WTC11 (cell line): Measurements from ENCODE around the gene SDR42E2. TPM values are rescaled to one million over a fixed set of nuclear protein-coding genes. Genes with fewer than 3 reads are reported as not detected.

Source experiments
- ATAC-seq: fragments of 200-7000 bp; cut with Tn5 transposase; 2 replicates; pipeline ENCODE4 v1.10.0; 2021; ENCODE audit warnings: mild to moderate bottlenecking, moderate library complexity
- CTCF ChIA-PET: fragments of 300-600 bp; sonication (Branson Sonifier 250); formaldehyde crosslinking; loops from one replicate; lab custom pipeline; 2021; ENCODE audit warnings: antibody characterized with exemption; lab: Charles Lee
- POLR2A ChIA-PET: fragments of 350-600 bp; sonication (Branson Sonifier 250); formaldehyde crosslinking; loops from one replicate; lab custom pipeline; 2021; ENCODE audit warnings: antibody characterized with exemption; lab: Charles Lee
- DNase-seq: peaks from one replicate; pipeline ENCODE4 v3.0.0; 2021; ENCODE audit warnings: low spot score
- H3K27ac Mint-ChIP-seq: 2 replicates; pipeline ENCODE4 v1.8.0; 2021; ENCODE audit warnings: mixed read lengths
- H3K27me3 Mint-ChIP-seq: 2 replicates; pipeline ENCODE4 v1.8.0; 2021; ENCODE audit warnings: low read depth, mild to moderate bottlenecking, moderate library complexity, mixed read lengths
- H3K36me3 Mint-ChIP-seq: 2 replicates; pipeline ENCODE4 v1.8.0; 2021; ENCODE audit warnings: mixed read lengths
- H3K4me1 Mint-ChIP-seq: 2 replicates; pipeline ENCODE4 v1.8.0; 2022; ENCODE audit warnings: mixed read lengths
- H3K4me3 Mint-ChIP-seq: 2 replicates; pipeline ENCODE4 v1.8.0; 2021; ENCODE audit warnings: mild to moderate bottlenecking, moderate library complexity, mixed read lengths
- H3K9me3 Mint-ChIP-seq: 2 replicates; pipeline ENCODE4 v1.8.0; 2021; ENCODE audit warnings: mixed read lengths
- ATF1 ChIP-seq: sonication (generic); formaldehyde crosslinking; IDR thresholded peaks from 2 replicates; pipeline ENCODE4 v1.8.1; 2023; ENCODE audit warnings: mild to moderate bottlenecking, moderate library complexity, missing genetic modification reagents
- ATF2 ChIP-seq: sonication (generic); formaldehyde crosslinking; IDR thresholded peaks from 2 replicates; pipeline ENCODE4 v1.8.1; 2022; ENCODE audit warnings: low read depth, missing genetic modification reagents, borderline replicate concordance
- IRF2 ChIP-seq: sonication (generic); formaldehyde crosslinking; IDR thresholded peaks from 2 replicates; pipeline ENCODE4 v1.8.0; 2022; ENCODE audit warnings: low read depth, missing genetic modification reagents, borderline replicate concordance
- JAZF1 ChIP-seq: fragments of 250-450 bp; sonication (Bioruptor Pico); IDR thresholded peaks from 2 replicates; pipeline ENCODE4 v1.9.0; 2021; ENCODE audit warnings: moderate library complexity, mild to moderate bottlenecking, inconsistent platforms
- MXD4 ChIP-seq: fragments of 250-450 bp; sonication (Bioruptor Pico); IDR thresholded peaks from 2 replicates; pipeline ENCODE4 v1.8.0; 2021; ENCODE audit warnings: mild to moderate bottlenecking, moderate library complexity, borderline replicate concordance
- NFE2L1 ChIP-seq: sonication (generic); formaldehyde crosslinking; IDR thresholded peaks from 2 replicates; pipeline ENCODE4 v1.8.1; 2023; ENCODE audit warnings: missing genetic modification reagents
- ZNF263 ChIP-seq: sonication (generic); formaldehyde crosslinking; IDR thresholded peaks from 2 replicates; pipeline ENCODE4 v1.8.1; 2022; ENCODE audit warnings: low read depth, mild to moderate bottlenecking, moderate library complexity, missing genetic modification reagents
- ZNF416 ChIP-seq: fragments of 250-450 bp; sonication (Bioruptor Pico); IDR thresholded peaks from 2 replicates; pipeline ENCODE4 v1.9.0; 2021; ENCODE audit warnings: mild to moderate bottlenecking, inconsistent platforms
- ZNF425 ChIP-seq: fragments of 250-450 bp; sonication (Bioruptor Pico); conservative IDR thresholded peaks from 2 replicates; pipeline ENCODE4 v1.9.0; 2021; ENCODE audit warnings: mild to moderate bottlenecking
- total RNA-seq: library from RNA; stranded (reverse); gene quantifications from 3 replicates; pipeline ENCODE4 v1.2.3, GENCODE V29; 2021
- TF ChIP-seq, protein P1 (sequence below): sonication (generic); formaldehyde crosslinking; conservative IDR thresholded peaks from 2 replicates; pipeline ENCODE4 v1.8.1; 2022; ENCODE audit warnings: mild to moderate bottlenecking, missing genetic modification reagents
- TF ChIP-seq, protein P2 (sequence below): sonication (generic); formaldehyde crosslinking; IDR thresholded peaks from 2 replicates; pipeline ENCODE4 v1.8.1; 2022; ENCODE audit warnings: mild to moderate bottlenecking, moderate library complexity, missing genetic modification reagents
- TF ChIP-seq, protein P3 (sequence below): sonication (generic); formaldehyde crosslinking; IDR thresholded peaks from 2 replicates; pipeline ENCODE4 v1.8.0; 2022; ENCODE audit warnings: mild to moderate bottlenecking, missing genetic modification reagents
- TF ChIP-seq, protein P4 (sequence below): sonication (generic); formaldehyde crosslinking; IDR thresholded peaks from 2 replicates; pipeline ENCODE4 v1.8.0; 2023; ENCODE audit warnings: missing genetic modification reagents
- TF ChIP-seq, protein P5 (sequence below): sonication (generic); formaldehyde crosslinking; IDR thresholded peaks from 2 replicates; pipeline ENCODE4 v1.8.0; 2022; ENCODE audit warnings: mild to moderate bottlenecking, missing genetic modification reagents
- TF ChIP-seq, protein P6 (sequence below): sonication (generic); formaldehyde crosslinking; IDR thresholded peaks from 2 replicates; pipeline ENCODE4 v1.8.1; 2023; ENCODE audit warnings: mild to moderate bottlenecking, missing genetic modification reagents, borderline replicate concordance
- TF ChIP-seq, protein P7 (sequence below): sonication (generic); formaldehyde crosslinking; IDR thresholded peaks from 2 replicates; pipeline ENCODE4 v1.8.0; 2023; ENCODE audit warnings: missing genetic modification reagents, mild to moderate bottlenecking, borderline replicate concordance

Gene SDR42E2
- total RNA-seq, 1 experiment from 2014 or later, result 0.13 TPM

- TF ChIP-seq ZNF425 (CRISPR knock-in tag) (no peak), JAZF1 (CRISPR knock-in tag) (no peak), NFE2L1 (CRISPR knock-in tag) (no peak), ZNF416 (CRISPR knock-in tag) (no peak), ATF2 (CRISPR knock-in tag) (no peak)
- TF ChIP-seq, protein P1, sequence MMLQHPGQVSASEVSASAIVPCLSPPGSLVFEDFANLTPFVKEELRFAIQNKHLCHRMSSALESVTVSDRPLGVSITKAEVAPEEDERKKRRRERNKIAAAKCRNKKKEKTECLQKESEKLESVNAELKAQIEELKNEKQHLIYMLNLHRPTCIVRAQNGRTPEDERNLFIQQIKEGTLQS (CRISPR knock-in tag), result no peak
- TF ChIP-seq, protein P2, sequence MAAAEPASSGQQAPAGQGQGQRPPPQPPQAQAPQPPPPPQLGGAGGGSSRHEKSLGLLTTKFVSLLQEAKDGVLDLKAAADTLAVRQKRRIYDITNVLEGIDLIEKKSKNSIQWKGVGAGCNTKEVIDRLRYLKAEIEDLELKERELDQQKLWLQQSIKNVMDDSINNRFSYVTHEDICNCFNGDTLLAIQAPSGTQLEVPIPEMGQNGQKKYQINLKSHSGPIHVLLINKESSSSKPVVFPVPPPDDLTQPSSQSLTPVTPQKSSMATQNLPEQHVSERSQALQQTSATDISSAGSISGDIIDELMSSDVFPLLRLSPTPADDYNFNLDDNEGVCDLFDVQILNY, result no peak
These were observed 33.1 kb downstream of the SDR42E2 start (continued) for GRCh38 chr16:22195445-22195694.

GRCh38 chr16:22195695-22196558 lies 33.6 kb downstream of the SDR42E2 start:
- no peaks in the 10 kb centered on the region for H3K36me3 Mint-ChIP-seq
- ChIA-PET CTCF (interaction anchor here (0.7 to 1.7 kb wide), 5 partner anchors 10 to 105 kb away, joined by 3 to 5 read pairs (median 4); partner anchors contain the start of gene EEF2K), POLR2A (interaction anchor here (0.7 kb wide), 1 partner anchor 11 kb away, joined by 8 read pairs; no protein-coding TSS in a partner anchor)
- no peaks in the 10 kb centered on the region for H3K9me3 Mint-ChIP-seq
- H3K4me1 Mint-ChIP-seq, result peaks cover 21% of the 10 kb centered on the region
- peak overlapping the region; percentile 89 for H3K4me3 Mint-ChIP-seq
- peak overlapping the region; percentile 64; the same call in 1 of the 2 replicates for H3K27ac Mint-ChIP-seq
- H3K27me3 Mint-ChIP-seq, result peaks cover 3% of the 10 kb centered on the region
- peak; percentile 91 for DNase-seq
- peak; percentile 3 for ATAC-seq
- TF ChIP-seq, protein P3, sequence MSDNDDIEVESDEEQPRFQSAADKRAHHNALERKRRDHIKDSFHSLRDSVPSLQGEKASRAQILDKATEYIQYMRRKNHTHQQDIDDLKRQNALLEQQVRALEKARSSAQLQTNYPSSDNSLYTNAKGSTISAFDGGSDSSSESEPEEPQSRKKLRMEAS (CRISPR knock-in tag), result 0 out of 2 replicates have a peak, but pooled peaks have one; percentile 26
- TF ChIP-seq, protein P4, sequence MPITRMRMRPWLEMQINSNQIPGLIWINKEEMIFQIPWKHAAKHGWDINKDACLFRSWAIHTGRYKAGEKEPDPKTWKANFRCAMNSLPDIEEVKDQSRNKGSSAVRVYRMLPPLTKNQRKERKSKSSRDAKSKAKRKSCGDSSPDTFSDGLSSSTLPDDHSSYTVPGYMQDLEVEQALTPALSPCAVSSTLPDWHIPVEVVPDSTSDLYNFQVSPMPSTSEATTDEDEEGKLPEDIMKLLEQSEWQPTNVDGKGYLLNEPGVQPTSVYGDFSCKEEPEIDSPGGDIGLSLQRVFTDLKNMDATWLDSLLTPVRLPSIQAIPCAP, result no peak
- TF ChIP-seq ZNF263, result no peak
- TF ChIP-seq, protein P5, sequence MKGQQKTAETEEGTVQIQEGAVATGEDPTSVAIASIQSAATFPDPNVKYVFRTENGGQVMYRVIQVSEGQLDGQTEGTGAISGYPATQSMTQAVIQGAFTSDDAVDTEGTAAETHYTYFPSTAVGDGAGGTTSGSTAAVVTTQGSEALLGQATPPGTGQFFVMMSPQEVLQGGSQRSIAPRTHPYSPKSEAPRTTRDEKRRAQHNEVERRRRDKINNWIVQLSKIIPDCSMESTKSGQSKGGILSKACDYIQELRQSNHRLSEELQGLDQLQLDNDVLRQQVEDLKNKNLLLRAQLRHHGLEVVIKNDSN (CRISPR knock-in tag), result no peak
- no peak for TF ChIP-seq IRF2 (CRISPR knock-in tag)
- no peak for TF ChIP-seq ATF1 (CRISPR knock-in tag)
- TF ChIP-seq, protein P6, sequence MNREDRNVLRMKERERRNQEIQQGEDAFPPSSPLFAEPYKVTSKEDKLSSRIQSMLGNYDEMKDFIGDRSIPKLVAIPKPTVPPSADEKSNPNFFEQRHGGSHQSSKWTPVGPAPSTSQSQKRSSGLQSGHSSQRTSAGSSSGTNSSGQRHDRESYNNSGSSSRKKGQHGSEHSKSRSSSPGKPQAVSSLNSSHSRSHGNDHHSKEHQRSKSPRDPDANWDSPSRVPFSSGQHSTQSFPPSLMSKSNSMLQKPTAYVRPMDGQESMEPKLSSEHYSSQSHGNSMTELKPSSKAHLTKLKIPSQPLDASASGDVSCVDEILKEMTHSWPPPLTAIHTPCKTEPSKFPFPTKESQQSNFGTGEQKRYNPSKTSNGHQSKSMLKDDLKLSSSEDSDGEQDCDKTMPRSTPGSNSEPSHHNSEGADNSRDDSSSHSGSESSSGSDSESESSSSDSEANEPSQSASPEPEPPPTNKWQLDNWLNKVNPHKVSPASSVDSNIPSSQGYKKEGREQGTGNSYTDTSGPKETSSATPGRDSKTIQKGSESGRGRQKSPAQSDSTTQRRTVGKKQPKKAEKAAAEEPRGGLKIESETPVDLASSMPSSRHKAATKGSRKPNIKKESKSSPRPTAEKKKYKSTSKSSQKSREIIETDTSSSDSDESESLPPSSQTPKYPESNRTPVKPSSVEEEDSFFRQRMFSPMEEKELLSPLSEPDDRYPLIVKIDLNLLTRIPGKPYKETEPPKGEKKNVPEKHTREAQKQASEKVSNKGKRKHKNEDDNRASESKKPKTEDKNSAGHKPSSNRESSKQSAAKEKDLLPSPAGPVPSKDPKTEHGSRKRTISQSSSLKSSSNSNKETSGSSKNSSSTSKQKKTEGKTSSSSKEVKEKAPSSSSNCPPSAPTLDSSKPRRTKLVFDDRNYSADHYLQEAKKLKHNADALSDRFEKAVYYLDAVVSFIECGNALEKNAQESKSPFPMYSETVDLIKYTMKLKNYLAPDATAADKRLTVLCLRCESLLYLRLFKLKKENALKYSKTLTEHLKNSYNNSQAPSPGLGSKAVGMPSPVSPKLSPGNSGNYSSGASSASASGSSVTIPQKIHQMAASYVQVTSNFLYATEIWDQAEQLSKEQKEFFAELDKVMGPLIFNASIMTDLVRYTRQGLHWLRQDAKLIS (CRISPR knock-in tag), result no peak
- TF ChIP-seq MXD4, result no peak
- TF ChIP-seq, protein P7, sequence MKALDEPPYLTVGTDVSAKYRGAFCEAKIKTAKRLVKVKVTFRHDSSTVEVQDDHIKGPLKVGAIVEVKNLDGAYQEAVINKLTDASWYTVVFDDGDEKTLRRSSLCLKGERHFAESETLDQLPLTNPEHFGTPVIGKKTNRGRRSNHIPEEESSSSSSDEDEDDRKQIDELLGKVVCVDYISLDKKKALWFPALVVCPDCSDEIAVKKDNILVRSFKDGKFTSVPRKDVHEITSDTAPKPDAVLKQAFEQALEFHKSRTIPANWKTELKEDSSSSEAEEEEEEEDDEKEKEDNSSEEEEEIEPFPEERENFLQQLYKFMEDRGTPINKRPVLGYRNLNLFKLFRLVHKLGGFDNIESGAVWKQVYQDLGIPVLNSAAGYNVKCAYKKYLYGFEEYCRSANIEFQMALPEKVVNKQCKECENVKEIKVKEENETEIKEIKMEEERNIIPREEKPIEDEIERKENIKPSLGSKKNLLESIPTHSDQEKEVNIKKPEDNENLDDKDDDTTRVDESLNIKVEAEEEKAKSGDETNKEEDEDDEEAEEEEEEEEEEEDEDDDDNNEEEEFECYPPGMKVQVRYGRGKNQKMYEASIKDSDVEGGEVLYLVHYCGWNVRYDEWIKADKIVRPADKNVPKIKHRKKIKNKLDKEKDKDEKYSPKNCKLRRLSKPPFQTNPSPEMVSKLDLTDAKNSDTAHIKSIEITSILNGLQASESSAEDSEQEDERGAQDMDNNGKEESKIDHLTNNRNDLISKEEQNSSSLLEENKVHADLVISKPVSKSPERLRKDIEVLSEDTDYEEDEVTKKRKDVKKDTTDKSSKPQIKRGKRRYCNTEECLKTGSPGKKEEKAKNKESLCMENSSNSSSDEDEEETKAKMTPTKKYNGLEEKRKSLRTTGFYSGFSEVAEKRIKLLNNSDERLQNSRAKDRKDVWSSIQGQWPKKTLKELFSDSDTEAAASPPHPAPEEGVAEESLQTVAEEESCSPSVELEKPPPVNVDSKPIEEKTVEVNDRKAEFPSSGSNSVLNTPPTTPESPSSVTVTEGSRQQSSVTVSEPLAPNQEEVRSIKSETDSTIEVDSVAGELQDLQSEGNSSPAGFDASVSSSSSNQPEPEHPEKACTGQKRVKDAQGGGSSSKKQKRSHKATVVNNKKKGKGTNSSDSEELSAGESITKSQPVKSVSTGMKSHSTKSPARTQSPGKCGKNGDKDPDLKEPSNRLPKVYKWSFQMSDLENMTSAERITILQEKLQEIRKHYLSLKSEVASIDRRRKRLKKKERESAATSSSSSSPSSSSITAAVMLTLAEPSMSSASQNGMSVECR (CRISPR knock-in tag), result no peak
